DND-41 (cell line): ENCODE data around the gene CNBD2.

ENCODE experiments used
- ATAC-seq: fragments of 200-7000 bp; cut with Tn5 transposase; 3 replicates; pipeline ENCODE4 v1.9.1; 2021; ENCODE audit warnings: low read depth; ENCODE audit not compliant: insufficient read depth
- DNase-seq: peaks from one replicate; pipeline ENCODE4 v3.0.0-alpha.2; 2020
- H2AFZ ChIP-seq: 2 replicates; pipeline ENCODE4 v1.6.0; 2012; ENCODE audit warnings: low read depth, low read length
- H3K27ac ChIP-seq: 2 replicates; pipeline ENCODE4 v1.5.1; 2012; ENCODE audit warnings: low read length, inconsistent platforms
- H3K27me3 ChIP-seq: fragments of 200-600 bp; sonication (generic); 2 replicates; pipeline ENCODE4 v1.6.0; 2012; ENCODE audit warnings: low read length, mild to moderate bottlenecking, inconsistent platforms; ENCODE audit not compliant: insufficient read depth, poor library complexity
- H3K36me3 ChIP-seq: 2 replicates; pipeline ENCODE4 v1.5.1; 2012; ENCODE audit warnings: low read length, inconsistent platforms; ENCODE audit not compliant: insufficient read depth
- H3K4me1 ChIP-seq: 2 replicates; pipeline ENCODE4 v1.5.1; 2012; ENCODE audit warnings: mild to moderate bottlenecking, low read length; ENCODE audit not compliant: insufficient read depth
- H3K4me2 ChIP-seq: 2 replicates; pipeline ENCODE4 v1.6.0; 2012; ENCODE audit warnings: mild to moderate bottlenecking, moderate library complexity, low read length, inconsistent platforms; ENCODE audit not compliant: insufficient read depth
- H3K4me3 ChIP-seq, 2 experiments: fragments of 200-600 bp in 1 of 2; shearing (Covaris generic) in 1 of 2; 2 replicates each; pipeline ENCODE4 v1.5.1; 2012 to 2016; ENCODE audit warnings: inconsistent platforms in 2 of 2, low read length in 2 of 2, mild to moderate bottlenecking in 2 of 2, low read depth in 1 of 2, moderate library complexity in 1 of 2
- H3K79me2 ChIP-seq: 2 replicates; pipeline ENCODE4 v1.6.0; 2012; ENCODE audit warnings: low read length, inconsistent platforms; ENCODE audit not compliant: insufficient read depth
- H3K9ac ChIP-seq: 2 replicates; pipeline ENCODE4 v1.6.0; 2012; ENCODE audit warnings: low read depth, mild to moderate bottlenecking, inconsistent platforms, low read length, moderate library complexity
- H3K9me3 ChIP-seq: 2 replicates; pipeline ENCODE4 v1.5.1; 2012; ENCODE audit warnings: low read length, moderate library complexity, mild to moderate bottlenecking, inconsistent platforms; ENCODE audit not compliant: insufficient read depth, severe bottlenecking
- H4K20me1 ChIP-seq: 2 replicates; pipeline ENCODE4 v1.6.0; 2012; ENCODE audit warnings: low read length; ENCODE audit not compliant: insufficient read depth
- CTCF ChIP-seq: IDR thresholded peaks from 2 replicates; pipeline ENCODE4 v1.5.1; 2012; ENCODE audit warnings: borderline replicate concordance, low read length, moderate library complexity, mild to moderate bottlenecking; ENCODE audit not compliant: poor library complexity, severe bottlenecking; ENCODE audit errors: extremely low read depth
- EZH2 ChIP-seq: IDR thresholded peaks from 3 replicates; pipeline ENCODE4 v1.6.1; 2012; ENCODE audit warnings: borderline replicate concordance, low read depth, mild to moderate bottlenecking, moderate library complexity, low read length, inconsistent platforms; ENCODE audit not compliant: severe bottlenecking

The CNBD2 gene

DNA sequence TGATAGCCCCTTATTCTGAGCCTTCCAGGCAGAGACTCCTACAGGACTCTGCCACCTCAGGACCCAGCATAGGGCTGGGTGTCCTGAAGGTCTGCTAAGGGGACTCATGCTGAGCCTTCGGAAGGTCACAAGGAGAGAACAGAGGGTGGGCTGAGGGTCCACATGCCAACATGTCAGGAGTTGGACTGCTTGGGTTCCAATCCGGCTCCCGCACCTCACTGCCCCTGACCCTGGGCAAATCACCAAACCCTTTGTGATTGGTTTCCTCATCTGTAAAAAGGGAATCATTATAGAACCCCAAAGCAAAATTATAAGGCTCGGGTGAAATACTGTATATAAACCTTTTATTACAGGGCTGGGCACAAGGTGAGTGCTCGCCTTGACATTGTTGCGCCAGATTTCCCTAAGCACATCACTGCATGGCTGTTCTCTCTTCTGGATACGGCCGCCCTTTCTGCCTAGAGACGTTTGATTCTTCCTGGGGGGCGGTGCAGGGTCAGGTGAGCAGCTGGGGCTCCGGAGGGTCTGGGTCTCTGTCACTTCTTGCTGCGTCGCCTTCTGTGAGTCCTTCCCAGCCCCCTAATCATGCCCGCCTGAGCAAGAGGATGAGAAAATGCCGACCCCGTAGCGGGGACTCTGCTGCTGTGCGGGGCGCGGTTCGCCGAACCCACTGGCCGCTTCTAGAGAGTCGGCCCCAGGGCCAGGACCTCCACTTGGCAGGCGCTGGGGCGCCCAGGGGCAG lies 95.7 kb downstream of the CNBD2 start:
- peak; percentile 64; the same call in 2 of the 3 replicates for ATAC-seq
- H3K4me3 ChIP-seq = peak overlapping the region; percentile 53 to 73
- H3K9ac ChIP-seq = peak overlapping the region; percentile 61

GRCh38 chr20:36064658-36065426 lies 96.5 kb downstream of the CNBD2 start:
- Histone ChIP-seq H3K4me3 (peak overlapping the region; percentile 53 to 73), H3K27me3 (peaks cover 8% of the 10 kb centered on the region), H3K27ac (peak overlapping the region; percentile 49; the same call in 1 of the 2 replicates), H3K4me1 (peaks cover 16% of the 10 kb centered on the region), H3K4me2 (peak overlapping the region; percentile 98), H3K9ac (peak overlapping the region; percentile 61), H3K79me2 (no peaks in the 10 kb centered on the region), H2AFZ (peak overlapping the region; percentile 96), H3K36me3 (no peaks in the 10 kb centered on the region), H4K20me1 (no peaks in the 10 kb centered on the region), H3K9me3 (no peaks in the 10 kb centered on the region)
- DNase-seq = peak; percentile 91
- TF ChIP-seq EZH2 = no peak
- TF ChIP-seq CTCF = no peak
- peak; percentile 99 for ATAC-seq

More for the DNA sequence above, 95.7 kb downstream of the CNBD2 start:
- peak overlapping the region; percentile 98 for H3K4me2 ChIP-seq
- peaks cover 2% of the 10 kb centered on the region for H3K27me3 ChIP-seq
- no peaks in the 10 kb centered on the region for H4K20me1 ChIP-seq
- no peaks in the 10 kb centered on the region for H3K9me3 ChIP-seq
- no peaks in the 10 kb centered on the region for H3K36me3 ChIP-seq
- H3K4me1 ChIP-seq = peaks cover 16% of the 10 kb centered on the region
- peak overlapping the region; percentile 49; the same call in 1 of the 2 replicates for H3K27ac ChIP-seq
- no peak for DNase-seq
- no peak for TF ChIP-seq EZH2
- no peak for TF ChIP-seq CTCF
- peak overlapping the region; percentile 96 for H2AFZ ChIP-seq
- H3K79me2 ChIP-seq = no peaks in the 10 kb centered on the region

- ATAC-seq (no peak), DNase-seq (no peak)
- Histone ChIP-seq H2AFZ (peak overlapping the region; percentile 96), H3K27ac (no peak overlapping the region), H3K4me3 (no peak overlapping the region), H4K20me1 (no peaks in the 10 kb centered on the region), H3K9ac (no peak overlapping the region; the same call in 1 of the 2 replicates), H3K4me2 (peak overlapping the region; percentile 98), H3K27me3 (peaks cover 11% of the 10 kb centered on the region), H3K36me3 (no peaks in the 10 kb centered on the region), H3K4me1 (peaks cover 16% of the 10 kb centered on the region), H3K79me2 (no peaks in the 10 kb centered on the region), H3K9me3 (no peaks in the 10 kb centered on the region)
- TF ChIP-seq EZH2 = no peak
- TF ChIP-seq CTCF = no peak
These were observed 97.1 kb downstream of the CNBD2 start for GRCh38 chr20:36065427-36065998.
